GF-D8 (cell line): ENCODE data around the gene CALN1.
"Not testable (repeated sequence)": the region's sequence is repeated elsewhere in the genome, so short reads cannot be mapped to it uniquely, and the experiment has no call there.

Source experiments
- DNase-seq: peaks from one replicate; lab custom pipeline; 2025; lab: John Stamatoyannopoulos, UW

CALN1 gene

GRCh38 chr7:71739520-71740173 lies 672.5 kb downstream of the CALN1 start:
- DNase-seq = no peak

GRCh38 chr7:71737931-71738540 lies 674.1 kb downstream of the CALN1 start:
- DNase-seq = not testable (repeated sequence)

- no peak for DNase-seq
Measured at GRCh38 chr7:71735961-71736556, 676.1 kb downstream of the CALN1 start.

- DNase-seq = no peak
Measured at GRCh38 chr7:71733107-71733870, 678.8 kb downstream of the CALN1 start.

- no peak for DNase-seq
Measured at GRCh38 chr7:71731740-71732139, 680.4 kb downstream of the CALN1 start.
